ENCODE results near the gene COMMD1.
"Not testable (repeated sequence)": the region's sequence is repeated elsewhere in the genome, so short reads cannot be mapped to it uniquely, and the experiment has no call there.

COMMD1 gene

GRCh38 chr2:61966087-61966727, 60.7 kb downstream of the COMMD1 start:
- no peak for DNase-seq (ENCODE audit: low spot score)

GRCh38 chr2:61967262-61967661, 61.8 kb downstream of the COMMD1 start:
- DNase-seq (ENCODE audit: low spot score) = no peak

- no peak for DNase-seq (ENCODE audit: low spot score)
Measured at GRCh38 chr2:61969376-61969775, 63.9 kb downstream of the COMMD1 start.

GRCh38 chr2:61970807-61971556, 65.5 kb downstream of the COMMD1 start:
- no peak for DNase-seq (ENCODE audit: low spot score)

GRCh38 chr2:61978522-61978921, 73.0 kb downstream of the COMMD1 start:
- peak; percentile 92 for DNase-seq (ENCODE audit: low spot score)

- DNase-seq (ENCODE audit: low spot score) = no peak
Measured at GRCh38 chr2:61980758-61981157, 75.3 kb downstream of the COMMD1 start.

- no peak for DNase-seq (ENCODE audit: low spot score)
Measured at GRCh38 chr2:61984682-61985081, 79.2 kb downstream of the COMMD1 start.

- no peak for DNase-seq (ENCODE audit: low spot score)
Measured at GRCh38 chr2:61988462-61989366, 83.2 kb downstream of the COMMD1 start.

GRCh38 chr2:61993422-61994024, 88.0 kb downstream of the COMMD1 start:
- peak; percentile 71 for DNase-seq (ENCODE audit: low spot score)

GRCh38 chr2:61994531-61994930, 89.1 kb downstream of the COMMD1 start:
- no peak for DNase-seq (ENCODE audit: low spot score)

- DNase-seq (ENCODE audit: low spot score) = no peak
Measured at GRCh38 chr2:61995065-61995464, 89.6 kb downstream of the COMMD1 start.

- DNase-seq (ENCODE audit: low spot score) = no peak
Measured at GRCh38 chr2:61995515-61995914, 90.0 kb downstream of the COMMD1 start.

GRCh38 chr2:61998426-61998825, 93.0 kb downstream of the COMMD1 start:
- no peak for DNase-seq (ENCODE audit: low spot score)

- no peak for DNase-seq (ENCODE audit: low spot score)
Measured at GRCh38 chr2:62000538-62000937, 95.1 kb downstream of the COMMD1 start.

- no peak for DNase-seq (ENCODE audit: low spot score)
Measured at GRCh38 chr2:62001431-62001830, 96.0 kb downstream of the COMMD1 start.

- DNase-seq (ENCODE audit: low spot score) = not testable (repeated sequence)
Measured at GRCh38 chr2:62004428-62004827, 99.0 kb downstream of the COMMD1 start.

GRCh38 chr2:62007555-62007954, 102.1 kb downstream of the COMMD1 start:
- DNase-seq (ENCODE audit: low spot score) = no peak

- peak; percentile 11 for DNase-seq (ENCODE audit: low spot score)
Measured at GRCh38 chr2:62010632-62011256, 105.3 kb downstream of the COMMD1 start.

- DNase-seq (ENCODE audit: low spot score) = no peak
Measured at GRCh38 chr2:62013641-62014040, 108.2 kb downstream of the COMMD1 start.

GRCh38 chr2:62014102-62014501, 108.6 kb downstream of the COMMD1 start:
- DNase-seq (ENCODE audit: low spot score) = peak; percentile 87

- no peak for DNase-seq (ENCODE audit: low spot score)
Measured at GRCh38 chr2:62016957-62017356, 111.5 kb downstream of the COMMD1 start.

GRCh38 chr2:62029910-62030309, 124.4 kb downstream of the COMMD1 start:
- DNase-seq (ENCODE audit: low spot score) = no peak

All from pons (tissue), 1 donor.